GDM1 (cell line): Measurements from ENCODE around the gene GOLGA8N.
"Not testable (repeated sequence)": the region's sequence is repeated elsewhere in the genome, so short reads cannot be mapped to it uniquely, and the experiment has no call there.

Experiments
- DNase-seq: peaks from one replicate; lab custom pipeline; 2025; lab: John Stamatoyannopoulos, UW

Gene GOLGA8N

DNA sequence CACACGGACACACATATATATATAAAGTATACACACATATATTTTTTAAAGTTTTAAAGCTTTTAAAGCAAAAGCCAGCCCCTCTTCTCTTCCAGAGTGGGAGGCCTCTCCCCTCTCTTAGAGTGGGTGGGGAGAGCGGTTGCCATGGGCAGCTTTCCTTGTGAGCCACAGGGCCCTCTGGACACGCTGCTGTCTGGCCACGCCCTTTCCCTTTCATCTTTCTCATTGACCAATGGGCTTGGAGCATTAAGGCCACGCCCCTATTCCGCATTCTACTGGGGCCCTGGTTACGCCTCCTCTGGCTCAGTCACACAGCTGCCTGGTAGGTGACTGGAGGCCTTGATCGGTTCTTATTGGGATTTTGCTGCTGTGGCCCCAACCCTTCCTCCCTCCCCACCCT lies at the start of gene GOLGA8N:
Gene GOLGA8N (plus strand): TSS at position 306 of the 400 bp plus-strand sequence.
- not testable (repeated sequence) for DNase-seq

DNA sequence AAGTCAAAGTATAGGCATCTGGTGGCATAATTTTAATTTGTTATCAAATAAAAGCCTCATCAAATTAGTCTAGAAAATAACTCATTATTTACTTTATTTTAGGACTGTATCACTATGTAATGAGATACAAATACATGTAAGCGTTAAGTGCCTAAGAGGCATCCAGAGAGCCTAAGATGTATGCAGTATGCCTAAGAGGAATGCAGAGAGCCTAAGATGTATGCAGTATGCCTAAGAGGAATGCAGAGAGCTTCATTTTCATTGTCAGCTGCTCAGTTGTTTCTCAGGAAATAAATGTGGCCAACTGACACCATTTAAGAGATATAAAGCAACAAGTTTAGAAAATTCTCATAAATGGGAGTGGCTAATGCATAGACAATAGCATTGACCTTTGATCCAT lies 49.8 kb upstream of the GOLGA8N start:
- DNase-seq: not testable (repeated sequence)

DNA sequence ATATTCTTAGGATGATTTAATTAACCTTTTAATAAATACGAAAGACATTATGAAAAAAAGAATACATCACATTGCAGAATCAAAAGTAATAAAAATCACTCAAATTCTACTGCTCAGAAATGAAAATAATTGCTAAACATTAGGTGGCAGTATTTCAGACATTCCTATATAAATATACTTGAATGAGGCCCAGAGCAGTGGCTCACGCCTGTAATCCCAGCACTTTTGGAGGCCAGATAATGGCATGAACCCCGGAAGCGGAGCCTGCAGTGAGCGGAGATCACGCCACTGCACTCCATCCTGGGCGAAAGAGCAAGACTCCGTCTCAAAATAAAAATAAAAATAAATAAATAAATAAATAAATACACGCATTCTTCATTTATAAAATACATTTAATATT lies 48.1 kb upstream of the GOLGA8N start:
- DNase-seq: not testable (repeated sequence)

DNA sequence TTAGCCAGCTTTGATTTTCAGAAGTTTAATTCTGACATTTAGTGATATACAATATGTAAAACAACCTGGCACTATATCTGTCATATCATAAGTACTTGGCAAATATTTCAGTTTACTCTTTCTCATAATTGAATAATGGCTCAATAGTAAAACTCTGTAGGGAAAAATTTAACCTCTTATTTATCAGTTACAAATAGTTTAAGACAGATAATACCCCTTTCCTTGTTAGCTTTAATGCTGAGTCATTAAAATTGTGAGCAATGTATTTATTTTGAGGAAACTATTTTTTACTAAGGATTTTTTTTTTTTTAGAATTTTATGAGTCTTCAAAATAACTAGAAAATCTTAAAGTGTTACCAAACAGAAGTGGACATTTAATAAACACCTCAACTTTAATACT lies 38.7 kb upstream of the GOLGA8N start:
- not testable (repeated sequence) for DNase-seq

DNA sequence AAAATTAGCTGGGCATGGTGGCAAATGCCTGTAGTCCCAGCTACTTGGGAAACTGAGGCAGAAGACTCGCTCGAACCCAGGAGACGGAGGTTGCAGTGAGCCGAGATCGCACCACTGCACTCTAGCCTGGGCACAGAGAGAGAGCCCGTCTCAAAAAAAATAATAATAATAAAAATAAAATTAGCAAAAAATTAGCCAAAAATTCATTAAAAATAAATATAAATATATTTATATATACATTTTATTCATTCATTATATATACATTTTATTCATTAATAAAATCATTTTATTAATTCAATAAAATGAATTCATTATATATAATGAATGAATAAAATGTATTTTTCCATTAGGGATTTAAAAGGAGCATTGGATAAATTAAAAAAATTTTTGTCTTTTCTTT lies 31.1 kb upstream of the GOLGA8N start:
- not testable (repeated sequence) for DNase-seq

DNA sequence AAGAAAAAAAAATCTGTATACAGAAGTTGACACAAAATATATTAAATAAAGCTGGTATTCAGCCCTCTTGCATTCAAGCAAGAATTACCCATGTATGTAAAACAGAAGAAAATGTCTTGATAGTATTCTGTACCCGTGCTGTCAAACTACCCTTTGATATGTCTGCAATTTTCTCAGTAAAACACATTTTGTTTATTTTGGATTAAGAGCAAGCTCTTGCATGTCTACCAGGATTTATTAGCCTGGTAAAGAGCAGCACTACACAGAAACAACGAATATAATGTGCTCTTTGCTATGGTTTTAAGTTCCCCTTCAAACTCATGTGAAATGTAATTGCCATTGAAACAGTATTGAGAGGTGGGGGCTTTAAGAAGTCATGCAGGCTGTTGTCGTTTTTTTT lies 24.3 kb upstream of the GOLGA8N start:
- not testable (repeated sequence) for DNase-seq

DNA sequence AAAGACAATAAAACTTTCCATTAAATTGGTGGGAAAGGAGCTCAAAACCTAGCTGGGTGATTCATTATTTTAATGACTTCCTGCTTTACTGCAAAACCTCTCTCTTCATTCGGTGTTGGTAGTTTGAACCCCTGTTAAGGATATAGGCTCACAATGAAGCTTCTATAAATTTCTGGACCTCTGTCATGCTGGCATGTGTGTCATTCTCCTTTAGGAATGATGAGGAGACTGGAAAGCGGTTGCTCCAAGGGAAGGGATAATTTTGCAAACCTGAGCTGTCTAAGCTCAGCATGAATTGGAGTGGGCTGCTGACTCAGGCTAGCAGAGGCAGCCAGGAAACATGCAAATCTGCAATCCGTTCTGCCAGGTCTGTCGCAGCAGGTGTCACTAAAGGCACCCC lies 14.8 kb upstream of the GOLGA8N start:
- DNase-seq: not testable (repeated sequence)

DNA sequence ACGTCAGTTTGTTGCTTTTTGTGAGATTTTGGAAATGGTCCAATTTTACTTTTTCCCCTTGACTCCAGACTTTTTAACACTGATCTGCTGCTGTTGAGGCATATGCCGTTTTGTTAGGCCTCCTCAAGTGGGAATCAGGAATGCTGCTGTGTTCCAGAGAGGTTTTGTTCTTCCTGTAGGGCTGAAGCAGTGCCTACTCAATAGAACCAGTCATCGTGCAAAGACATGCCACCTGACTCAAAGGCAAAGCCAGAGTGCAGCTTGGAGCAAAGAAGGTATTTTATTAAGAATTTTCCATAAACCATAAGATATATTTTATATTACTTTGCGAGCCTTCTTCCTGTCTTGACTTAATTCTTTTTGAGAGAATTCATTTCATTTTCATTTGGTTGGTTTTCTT lies 7.4 kb upstream of the GOLGA8N start:
- not testable (repeated sequence) for DNase-seq

DNA sequence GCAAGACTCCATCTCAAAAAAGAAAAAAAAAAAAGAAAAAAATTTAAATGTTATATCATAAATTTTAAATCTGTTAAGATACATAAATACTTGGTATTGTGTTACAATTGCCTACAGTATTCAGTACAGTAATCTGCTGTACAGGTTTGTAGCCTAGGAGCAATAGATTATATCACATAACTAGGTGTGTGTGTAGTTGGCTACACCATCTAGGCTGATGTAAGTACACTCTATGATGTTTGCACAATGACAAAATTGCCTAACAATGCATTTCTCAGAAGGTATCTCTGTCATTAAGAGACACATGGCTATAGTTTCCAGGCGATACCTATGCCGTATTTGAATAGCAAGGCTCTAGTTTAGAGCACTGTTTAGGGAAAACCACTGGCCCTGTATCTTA lies 16.3 kb downstream of the GOLGA8N start:
- DNase-seq: not testable (repeated sequence)

DNA sequence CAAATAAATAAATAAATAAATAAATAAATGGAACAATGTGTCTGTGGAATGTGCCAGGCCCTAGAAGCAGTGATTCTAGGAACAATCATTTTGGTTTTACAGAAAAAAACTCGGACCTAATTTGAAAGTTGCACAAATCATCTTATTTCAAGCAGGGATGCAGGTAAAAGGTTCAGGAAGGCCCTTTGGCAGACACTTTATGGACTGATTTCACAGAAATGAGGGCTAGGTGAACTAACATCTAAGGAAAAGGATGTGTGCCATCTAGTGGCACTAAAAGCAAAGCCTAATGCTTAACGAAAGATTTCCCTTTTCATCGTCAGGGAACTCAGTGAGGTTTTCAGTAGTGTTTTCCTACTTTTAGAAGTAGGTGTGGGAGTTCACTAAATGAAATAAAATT lies 17.5 kb downstream of the GOLGA8N start:
- not testable (repeated sequence) for DNase-seq

DNA sequence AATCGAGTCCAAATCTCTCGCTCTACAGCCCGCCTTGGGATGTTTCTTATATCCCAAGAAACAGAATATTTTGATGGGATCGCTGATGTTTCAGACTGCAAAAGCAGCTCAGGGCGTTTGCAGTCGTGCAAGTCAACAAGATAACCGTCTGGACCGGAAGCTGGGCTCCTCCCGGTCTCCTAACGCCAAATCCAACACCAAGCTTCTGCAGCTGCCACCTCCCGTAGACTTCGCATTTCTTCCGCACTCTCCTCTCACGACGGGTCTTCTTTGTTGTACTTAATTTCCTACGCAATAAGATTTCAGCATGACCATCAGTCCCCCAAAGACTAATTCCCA lies 21.4 kb downstream of the GOLGA8N start:
- DNase-seq: not testable (repeated sequence)

DNA sequence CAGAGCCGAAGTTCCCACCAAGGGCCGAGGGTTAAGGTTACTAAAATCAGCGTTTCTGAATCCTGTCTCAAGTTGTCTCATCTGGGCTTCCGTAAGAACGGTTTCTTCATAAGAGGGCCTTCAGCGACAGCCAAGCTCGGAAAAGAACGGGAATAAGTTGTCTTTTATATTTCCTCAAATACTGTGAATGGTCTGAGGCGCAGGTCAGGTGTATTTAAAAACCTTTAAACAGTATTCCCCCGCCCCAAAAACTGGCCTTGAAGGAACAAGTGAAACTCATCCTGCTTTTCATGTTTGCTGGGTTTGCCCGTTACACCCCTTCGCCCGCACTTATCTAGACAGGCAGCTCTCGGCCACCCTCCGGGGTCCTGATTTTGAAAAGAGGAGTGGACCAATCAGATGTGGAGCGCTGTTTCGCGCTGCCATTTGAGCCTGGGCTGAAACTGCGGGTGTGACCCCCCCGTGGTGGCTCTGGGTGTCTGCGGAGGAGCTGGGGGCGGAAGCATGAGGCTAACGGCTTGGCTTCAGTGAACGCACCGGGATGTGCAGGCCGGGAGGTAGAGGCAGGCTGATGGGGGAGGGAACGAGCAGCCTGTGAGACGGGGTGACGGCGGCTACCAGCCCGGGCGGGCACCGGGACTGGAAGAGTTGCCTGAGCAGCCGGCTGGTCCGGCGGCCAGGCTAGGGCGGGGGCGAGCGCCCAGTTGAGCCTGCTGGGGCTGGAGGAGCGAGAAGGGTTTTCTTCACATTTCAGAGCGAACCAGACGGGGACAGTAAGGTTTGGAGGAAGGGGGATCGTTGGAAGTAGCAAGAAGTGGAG lies 22.0 kb downstream of the GOLGA8N start, which contains the start of gene ARHGAP11A:
Gene ARHGAP11A (plus strand): TSS at position 454 of the 820 bp plus-strand sequence. CDS start 708 bp downstream, outside the sequence.
- DNase-seq: not testable (repeated sequence)

DNA sequence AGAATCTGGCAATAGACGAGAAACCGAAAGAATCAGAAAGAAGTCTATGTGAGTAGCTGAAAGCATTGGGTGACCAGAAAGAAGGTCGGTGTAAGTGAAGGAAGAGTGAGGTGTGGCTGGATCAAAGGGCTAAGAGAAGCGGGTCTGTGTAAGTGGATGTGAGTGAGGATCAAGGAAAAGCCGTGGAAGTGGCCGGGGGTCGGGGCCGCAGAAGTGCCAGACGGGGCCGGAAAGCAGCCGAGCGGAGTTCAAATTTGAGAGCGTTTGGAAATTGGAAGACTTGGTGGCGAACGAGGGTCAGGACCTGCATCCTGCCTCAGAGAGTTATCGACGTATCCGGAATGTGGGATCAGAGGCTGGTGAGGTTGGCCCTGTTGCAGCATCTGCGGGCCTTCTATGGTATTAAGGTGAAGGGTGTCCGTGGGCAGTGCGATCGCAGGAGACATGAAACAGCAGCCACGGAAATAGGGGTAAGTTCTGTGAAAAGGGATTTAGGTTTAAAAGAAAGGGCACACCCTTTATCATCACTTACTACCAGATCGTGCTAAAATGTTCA lies 22.7 kb downstream of the GOLGA8N start:
- DNase-seq: not testable (repeated sequence)

DNA sequence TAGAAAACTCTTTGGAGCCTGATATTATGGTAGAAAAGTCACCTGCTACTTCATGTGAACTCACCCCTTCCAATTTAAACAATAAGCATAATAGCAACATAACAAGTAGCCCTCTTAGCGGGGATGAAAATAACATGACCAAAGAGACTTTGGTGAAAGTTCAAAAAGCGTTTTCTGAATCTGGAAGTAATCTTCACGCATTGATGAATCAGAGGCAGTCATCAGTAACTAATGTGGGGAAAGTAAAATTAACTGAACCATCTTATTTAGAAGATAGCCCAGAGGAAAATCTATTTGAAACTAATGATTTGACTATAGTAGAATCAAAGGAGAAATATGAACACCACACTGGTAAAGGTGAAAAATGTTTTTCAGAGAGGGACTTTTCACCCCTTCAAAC lies 43.2 kb downstream of the GOLGA8N start:
- no peak for DNase-seq

DNA sequence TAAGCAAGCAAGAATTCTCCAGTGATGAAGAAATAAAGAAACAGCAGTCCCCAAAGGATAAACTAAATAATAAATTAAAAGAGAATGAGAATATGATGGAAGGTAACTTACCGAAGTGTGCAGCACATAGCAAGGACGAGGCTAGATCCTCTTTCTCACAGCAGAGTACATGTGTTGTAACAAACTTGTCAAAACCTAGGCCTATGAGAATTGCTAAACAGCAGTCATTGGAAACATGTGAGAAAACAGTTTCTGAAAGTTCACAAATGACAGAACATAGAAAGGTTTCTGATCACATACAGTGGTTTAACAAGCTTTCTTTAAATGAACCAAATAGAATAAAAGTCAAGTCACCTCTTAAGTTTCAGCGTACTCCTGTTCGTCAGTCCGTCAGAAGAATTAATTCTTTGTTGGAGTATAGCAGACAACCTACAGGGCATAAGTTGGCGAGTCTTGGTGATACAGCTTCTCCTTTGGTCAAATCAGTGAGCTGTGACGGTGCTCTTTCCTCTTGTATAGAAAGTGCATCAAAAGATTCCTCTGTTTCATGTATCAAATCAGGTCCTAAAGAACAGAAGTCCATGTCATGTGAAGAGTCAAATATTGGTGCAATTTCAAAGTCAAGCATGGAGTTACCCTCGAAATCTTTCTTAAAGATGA lies 43.8 kb downstream of the GOLGA8N start:
- DNase-seq: no peak

DNA sequence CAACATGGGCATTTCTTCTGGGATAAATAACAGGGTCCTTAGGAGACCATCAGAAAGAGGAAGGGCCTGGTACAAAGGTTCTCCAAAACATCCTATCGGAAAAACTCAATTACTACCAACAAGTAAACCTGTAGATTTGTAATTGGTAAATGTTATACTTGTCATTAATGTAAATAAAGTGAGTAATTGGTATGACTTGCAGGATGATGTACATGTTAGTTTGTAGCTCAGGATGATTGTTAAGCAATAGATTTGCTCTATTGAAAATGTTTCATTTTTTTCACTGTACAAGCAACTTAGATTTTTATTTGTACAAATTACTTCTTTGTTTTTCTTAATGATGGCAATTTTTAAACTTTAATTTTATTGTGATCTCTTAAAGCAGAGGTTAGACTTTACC lies 44.4 kb downstream of the GOLGA8N start:
- DNase-seq: no peak

DNA sequence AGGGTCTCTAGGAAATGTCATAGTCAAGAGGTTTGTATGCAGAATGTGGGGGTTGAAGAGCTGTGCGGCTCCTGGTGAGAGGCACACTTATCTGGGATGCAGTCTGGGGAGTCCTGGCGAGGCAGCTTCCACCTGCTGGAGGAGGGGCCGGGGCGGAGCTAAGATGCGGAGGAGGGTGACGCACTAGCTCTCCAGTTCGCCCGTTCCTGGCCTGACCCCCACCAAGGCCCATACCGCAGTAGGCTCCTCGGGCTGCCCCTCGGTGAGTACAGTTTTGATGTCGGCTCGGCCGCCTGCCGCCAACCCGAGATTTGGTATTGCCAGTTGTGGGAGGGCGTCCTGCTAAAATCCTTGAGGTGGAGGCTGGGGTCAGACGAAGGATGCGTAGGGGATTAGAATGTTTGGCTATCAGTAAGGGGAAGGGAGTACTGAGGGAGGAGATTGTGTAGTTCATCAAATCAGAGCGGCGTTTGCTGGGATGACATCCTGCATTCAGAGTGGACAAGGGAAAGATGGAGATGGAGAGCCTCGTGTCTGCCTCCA lies 48.3 kb downstream of the GOLGA8N start, which contains the start of gene SCG5:
Gene SCG5 (plus strand): TSS at position 194 of the 543 bp plus-strand sequence. CDS start 1,883 bp downstream, outside the sequence.
- DNase-seq: no peak

DNA sequence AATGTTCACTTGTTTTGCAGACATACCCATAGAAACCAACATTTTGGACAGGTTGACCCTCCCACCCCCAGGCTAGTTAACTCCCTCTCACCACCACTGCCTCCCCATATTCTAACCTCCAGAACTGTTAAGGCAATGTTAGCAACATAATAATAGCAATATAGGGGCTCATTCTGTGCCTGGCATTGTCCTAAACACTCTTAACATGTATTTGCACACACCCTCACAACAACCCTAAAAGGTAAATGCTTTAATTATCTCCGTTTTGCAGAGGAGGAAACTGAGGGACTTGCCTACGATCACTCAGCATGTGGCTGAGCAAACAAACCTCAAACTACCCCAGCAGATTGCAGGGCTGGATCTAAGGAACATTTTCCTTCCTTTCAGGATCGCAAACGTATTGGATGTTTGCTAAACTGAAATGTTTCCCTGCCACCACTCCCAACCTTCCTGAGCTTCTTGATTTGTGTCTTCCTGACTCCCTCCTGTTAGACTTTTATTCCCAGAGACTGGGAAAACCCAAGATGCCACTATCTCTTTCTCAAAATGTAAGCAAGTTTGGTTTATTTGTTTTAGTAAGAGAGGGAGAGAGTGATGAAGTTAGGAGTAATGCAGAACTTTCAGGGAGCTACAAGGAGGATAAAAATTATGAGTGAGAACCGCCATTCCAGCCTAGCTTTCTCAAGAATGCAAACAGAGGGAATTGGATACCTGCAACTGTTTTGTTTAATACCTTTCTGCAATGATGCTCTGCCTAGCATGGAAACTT lies 49.6 kb downstream of the GOLGA8N start:
- DNase-seq: no peak

DNA sequence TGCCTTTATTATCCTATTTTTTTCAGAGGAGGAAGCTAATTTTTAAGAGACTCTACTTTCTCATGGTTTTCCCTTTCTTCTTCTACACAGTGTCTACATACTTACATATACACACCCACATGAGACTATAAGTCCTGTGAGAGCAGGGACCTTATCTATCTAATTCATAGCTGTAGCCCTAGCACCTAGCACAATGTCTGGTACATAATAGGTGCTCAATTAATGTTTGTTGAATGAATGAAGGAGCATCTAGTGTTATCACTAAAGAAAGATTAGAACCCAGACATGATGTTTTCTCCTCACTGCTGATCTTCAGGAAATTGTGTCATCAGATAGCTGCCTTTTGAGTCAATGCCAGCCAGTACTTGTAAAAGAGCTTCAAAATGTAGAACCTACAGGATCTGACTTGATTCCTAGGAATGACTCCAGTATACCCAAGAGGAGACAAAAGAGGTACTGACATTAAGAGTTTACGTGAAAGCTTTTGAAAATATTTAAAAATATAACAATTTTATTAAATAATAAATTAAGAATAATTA lies 50.7 kb downstream of the GOLGA8N start:
- DNase-seq: no peak

DNA sequence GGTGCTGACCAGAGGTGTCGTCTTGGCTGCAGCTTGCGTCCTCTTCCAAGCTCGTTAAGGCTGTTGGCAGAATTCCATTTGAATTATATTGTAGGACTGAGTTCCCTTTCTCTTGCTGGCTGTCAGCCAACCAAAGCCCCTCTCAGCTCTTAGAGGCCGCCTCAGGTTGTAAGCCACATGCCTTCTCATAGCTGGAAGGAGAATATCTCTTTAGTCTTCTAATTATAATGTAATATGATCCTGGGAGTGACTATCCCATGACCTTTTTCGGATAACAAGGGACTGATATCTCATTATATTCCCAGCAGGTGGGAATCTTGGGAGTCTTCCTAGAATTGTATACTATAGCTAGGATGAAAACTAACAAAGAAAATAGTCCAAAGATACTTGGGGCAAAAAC lies 53.0 kb downstream of the GOLGA8N start:
- no peak for DNase-seq

DNA sequence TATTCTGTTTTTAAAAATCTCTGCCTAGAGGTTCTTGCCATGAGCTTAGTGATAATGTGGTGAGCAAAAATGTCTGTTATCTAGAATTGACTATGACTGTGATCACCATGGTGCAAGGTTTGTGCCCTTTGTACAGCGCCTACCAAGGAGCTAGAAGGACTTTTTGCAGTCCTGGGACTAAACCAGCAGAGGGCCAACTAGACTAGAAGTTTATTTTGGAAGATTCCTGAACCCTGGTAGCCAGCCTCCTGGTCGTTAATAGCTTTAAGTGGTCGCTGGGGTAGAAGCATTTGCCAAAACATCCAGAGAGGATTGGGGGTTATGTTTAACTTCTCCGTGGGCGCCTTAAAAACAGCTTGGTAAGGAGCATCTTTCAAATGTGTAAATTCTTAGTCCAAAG lies 56.1 kb downstream of the GOLGA8N start:
- DNase-seq: no peak
